M059J (cell line): Measurements from ENCODE around the gene FAM9C. TPM values are rescaled to one million over a fixed set of nuclear protein-coding genes. Genes with fewer than 3 reads are reported as not detected.
A peak's percentile ranks its signal among the peaks of the same experiment; 100 is the strongest.
"Not testable (repeated sequence)": the region's sequence is repeated elsewhere in the genome, so short reads cannot be mapped to it uniquely, and the experiment has no call there.

Source experiments
- DNase-seq: peaks from one replicate; pipeline ENCODE4 v3.0.0-alpha.2; 2012; ENCODE audit warnings: low read depth
- total RNA-seq: library from RNA; depleted of rRNA; stranded (reverse); fragments of >200 nt; shearing (Covaris generic); gene quantifications from 2 replicates; pipeline ENCODE4 v1.2.3, GENCODE V29; 2014

FAM9C gene
- total RNA-seq, 1 experiment from 2014 or later, result not detected

- no peak for DNase-seq
Measured at GRCh38 chrX:13043138-13043537, 1.3 kb downstream of the FAM9C start.

GRCh38 chrX:13036896-13037295 is 7.5 kb downstream of the FAM9C start:
- DNase-seq, result no peak

- no peak for DNase-seq
Measured at GRCh38 chrX:13033193-13033592, 11.2 kb downstream of the FAM9C start.

GRCh38 chrX:13029887-13030771 is 14.3 kb downstream of the FAM9C start:
- peak; percentile 63 for DNase-seq

- no peak for DNase-seq
Measured at GRCh38 chrX:13029637-13029886, 14.9 kb downstream of the FAM9C start.

GRCh38 chrX:13028871-13029636 is 15.4 kb downstream of the FAM9C start:
- peak; percentile 82 for DNase-seq

GRCh38 chrX:13026877-13027652 is 17.4 kb downstream of the FAM9C start:
- DNase-seq, result no peak

- DNase-seq, result no peak
Measured at GRCh38 chrX:13024986-13025385, 19.4 kb downstream of the FAM9C start.

- no peak for DNase-seq
Measured at GRCh38 chrX:13023979-13024378, 20.4 kb downstream of the FAM9C start.

GRCh38 chrX:13023567-13023966 is 20.9 kb downstream of the FAM9C start:
- no peak for DNase-seq

- no peak for DNase-seq
Measured at GRCh38 chrX:13022926-13023325, 21.5 kb downstream of the FAM9C start.

GRCh38 chrX:13016731-13017130 is 27.7 kb downstream of the FAM9C start:
- DNase-seq, result not testable (repeated sequence)

- peak; percentile 11 for DNase-seq
Measured at GRCh38 chrX:13015536-13016236, 28.7 kb downstream of the FAM9C start.

GRCh38 chrX:13014111-13015096 is 30.0 kb downstream of the FAM9C start:
- peak; percentile 48 for DNase-seq

GRCh38 chrX:13013363-13014110 is 30.9 kb downstream of the FAM9C start:
- DNase-seq, result no peak

- DNase-seq, result no peak
Measured at GRCh38 chrX:13010546-13010945, 33.9 kb downstream of the FAM9C start.

GRCh38 chrX:13009844-13010243 is 34.6 kb downstream of the FAM9C start:
- DNase-seq, result peak; percentile 31

- DNase-seq, result peak; percentile 79
Measured at GRCh38 chrX:13009273-13009672, 35.1 kb downstream of the FAM9C start.

GRCh38 chrX:13008851-13009250 is 35.6 kb downstream of the FAM9C start:
- no peak for DNase-seq

- no peak for DNase-seq
Measured at GRCh38 chrX:13008189-13008533, 36.3 kb downstream of the FAM9C start.
